Measurements from ENCODE around the gene ZNF48. TPM values are rescaled to one million over a fixed set of nuclear protein-coding genes. Genes with fewer than 3 reads are reported as not detected.

The ZNF48 gene
- total RNA-seq, 2 donors from 2014 or later, result 5.6 to 8.4 TPM

Other genes with a start within 250 kb of the ZNF48 start
- 10 to 100 TPM in 1 of 2 donors, 1 to 10 TPM in 1; 7.6 to 24.5 TPM for gene CORO1A, start 211.8 kb upstream of the ZNF48 start, total RNA-seq
- gene BOLA2B, start 201.8 kb upstream of the ZNF48 start, total RNA-seq, result 100 to 1,000 TPM; 156 to 192 TPM
- 10 to 100 TPM; 84.5 to 86.9 TPM for gene SLX1A, start 201.5 kb upstream of the ZNF48 start, total RNA-seq
- gene SULT1A3, start 196.2 kb upstream of the ZNF48 start, total RNA-seq, result 10 to 100 TPM; 72.3 to 92.6 TPM
- gene NPIPB13, start 146.9 kb upstream of the ZNF48 start, total RNA-seq, result 10 to 100 TPM in 1 of 2 donors, 1 to 10 TPM in 1; 9.7 to 21.1 TPM
- 10 to 100 TPM; 57.3 to 65.2 TPM for gene CD2BP2, start 40.1 kb upstream of the ZNF48 start, total RNA-seq
- gene TBC1D10B, start 24.9 kb upstream of the ZNF48 start, total RNA-seq, result 10 to 100 TPM; 46.2 to 46.4 TPM
- gene MYL11, start 20.6 kb upstream of the ZNF48 start, total RNA-seq, result not detected
- gene SEPTIN1, start 12.9 kb upstream of the ZNF48 start, total RNA-seq, result 1 to 10 TPM; 3.6 to 5.7 TPM
- gene ZNF771, start 12.2 kb downstream of the ZNF48 start, total RNA-seq, result 1 to 10 TPM; 3.2 to 4.4 TPM
- gene DCTPP1, start 34.6 kb downstream of the ZNF48 start, total RNA-seq, result 100 to 1,000 TPM in 1 of 2 donors, 10 to 100 TPM in 1; 76.7 to 102 TPM
- 100 to 1,000 TPM; 157 to 183 TPM for gene SEPHS2, start 50.5 kb downstream of the ZNF48 start, total RNA-seq
- gene ITGAL, start 77.3 kb downstream of the ZNF48 start, total RNA-seq, result 1 to 10 TPM; 6.7 to 7.3 TPM
- gene ZNF768, start 131.1 kb downstream of the ZNF48 start, total RNA-seq, result 10 to 100 TPM; 58.7 to 62.4 TPM
- 10 to 100 TPM in 1 of 2 donors, 1 to 10 TPM in 1; 9.8 to 11.7 TPM for gene ZNF747, start 139.4 kb downstream of the ZNF48 start, total RNA-seq
- 10 to 100 TPM; 10.6 to 20.7 TPM for gene ZNF764, start 163.0 kb downstream of the ZNF48 start, total RNA-seq
- 10 to 100 TPM; 16.6 to 24.4 TPM for gene ZNF688, start 176.3 kb downstream of the ZNF48 start, total RNA-seq
- 10 to 100 TPM; 14.9 to 17.8 TPM for gene ZNF785, start 190.3 kb downstream of the ZNF48 start, total RNA-seq
- 1 to 10 TPM; 6.8 to 6.9 TPM for gene ZNF689, start 215.0 kb downstream of the ZNF48 start, total RNA-seq

All from left colon (tissue), 2 donors.